ENCODE results near the gene SPON1. TPM values are rescaled to one million over a fixed set of nuclear protein-coding genes. Genes with fewer than 3 reads are reported as not detected.

SPON1 gene
- total RNA-seq, 2 experiments from 2014 or later = 2.1 to 2.2 TPM

GRCh38 chr11:14058061-14058460 is 95.5 kb downstream of the SPON1 start:
- H3K4me1 Mint-ChIP-seq (ENCODE audit: low read depth) = peaks cover 20% of the 10 kb centered on the region
- H3K27me3 Mint-ChIP-seq = no peaks in the 10 kb centered on the region
- ChIA-PET CTCF (no interaction called here), POLR2A (no interaction called here)
- ATAC-seq (ENCODE audit: poor library complexity) (no peak), DNase-seq (no peak)
- TF ChIP-seq CTCF (IDR thresholded peaks at IDR 0.05) = no peak
- H3K9me3 Mint-ChIP-seq = no peaks in the 10 kb centered on the region
- intact Hi-C loops (cut with DNase I, micrococcal nuclease) = no loop called here
- Histone ChIP-seq H3K27me3 (ENCODE audit: control insufficient read depth in 1 of 2, insufficient read depth in 2 of 2, low read length in 2 of 2) (no peaks in the 10 kb centered on the region), H3K4me1 (ENCODE audit: insufficient read depth, low read length) (peaks cover 7% of the 10 kb centered on the region), H3K36me3 (ENCODE audit: insufficient read depth, low read length) (no peaks in the 10 kb centered on the region), H3K4me3 (ENCODE audit: low read length) (no peak overlapping the region), H3K27ac (ENCODE audit: low read depth in 1 of 2, low read length in 2 of 2) (no peak overlapping the region), H3K9me3 (ENCODE audit: control insufficient read depth in 1 of 2, insufficient read depth in 1 of 2, low read length in 2 of 2) (no peaks in the 10 kb centered on the region)
- no peaks in the 10 kb centered on the region for H3K36me3 Mint-ChIP-seq (ENCODE audit: low read depth)
- no peak overlapping the region for H3K4me3 Mint-ChIP-seq
- no peak overlapping the region for H3K27ac Mint-ChIP-seq

- Mint-ChIP-seq H3K4me3 (no peak overlapping the region), H3K4me1 (ENCODE audit: low read depth) (peaks cover 14% of the 10 kb centered on the region), H3K9me3 (no peaks in the 10 kb centered on the region), H3K36me3 (ENCODE audit: low read depth) (no peaks in the 10 kb centered on the region), H3K27me3 (no peaks in the 10 kb centered on the region), H3K27ac (no peak overlapping the region)
- H3K4me1 ChIP-seq (ENCODE audit: insufficient read depth, low read length) = peaks cover 6% of the 10 kb centered on the region
- H3K27ac ChIP-seq (ENCODE audit: low read depth in 1 of 2, low read length in 2 of 2) = no peak overlapping the region
- CTCF ChIA-PET = no interaction called here
- no peak for TF ChIP-seq CTCF (IDR thresholded peaks at IDR 0.05)
- no peak overlapping the region for H3K4me3 ChIP-seq (ENCODE audit: low read length)
- H3K36me3 ChIP-seq (ENCODE audit: insufficient read depth, low read length) = no peaks in the 10 kb centered on the region
- ATAC-seq (ENCODE audit: poor library complexity) (no peak), DNase-seq (no peak)
- POLR2A ChIA-PET = no interaction called here
- no peaks in the 10 kb centered on the region for H3K9me3 ChIP-seq (ENCODE audit: control insufficient read depth in 1 of 2, insufficient read depth in 1 of 2, low read length in 2 of 2)
- intact Hi-C loops (cut with DNase I, micrococcal nuclease) = no loop called here
- H3K27me3 ChIP-seq (ENCODE audit: control insufficient read depth in 1 of 2, insufficient read depth in 2 of 2, low read length in 2 of 2) = no peaks in the 10 kb centered on the region
Measured at GRCh38 chr11:14059491-14059890, 97.0 kb downstream of the SPON1 start.

- ATAC-seq (ENCODE audit: poor library complexity) = no peak
- Histone ChIP-seq H3K27me3 (ENCODE audit: control insufficient read depth in 1 of 2, insufficient read depth in 2 of 2, low read length in 2 of 2) (no peaks in the 10 kb centered on the region), H3K4me1 (ENCODE audit: insufficient read depth, low read length) (peaks cover 6% of the 10 kb centered on the region), H3K9me3 (ENCODE audit: control insufficient read depth in 1 of 2, insufficient read depth in 1 of 2, low read length in 2 of 2) (no peaks in the 10 kb centered on the region), H3K36me3 (ENCODE audit: insufficient read depth, low read length) (no peaks in the 10 kb centered on the region), H3K27ac (ENCODE audit: low read depth in 1 of 2, low read length in 2 of 2) (no peak overlapping the region), H3K4me3 (ENCODE audit: low read length) (no peak overlapping the region)
- no peaks in the 10 kb centered on the region for H3K36me3 Mint-ChIP-seq (ENCODE audit: low read depth)
- no peak for TF ChIP-seq CTCF (IDR thresholded peaks at IDR 0.05)
- H3K4me1 Mint-ChIP-seq (ENCODE audit: low read depth) = peaks cover 24% of the 10 kb centered on the region
- no peak for DNase-seq
- ChIA-PET POLR2A (no interaction called here), CTCF (interaction anchor here (0.9 kb wide), 1 partner anchor 10 kb away, joined by 3 read pairs; no protein-coding TSS in a partner anchor)
- intact Hi-C loops (cut with DNase I, micrococcal nuclease) = no loop called here
- no peak overlapping the region for H3K4me3 Mint-ChIP-seq
- no peaks in the 10 kb centered on the region for H3K9me3 Mint-ChIP-seq
- H3K27ac Mint-ChIP-seq = no peak overlapping the region
- no peaks in the 10 kb centered on the region for H3K27me3 Mint-ChIP-seq
Measured at GRCh38 chr11:14061721-14062120, 99.2 kb downstream of the SPON1 start.
